HEK293 (cell line): ENCODE measurements around the gene C4orf50.

Experiments
- CTCF ChIA-PET: fragments of 350-600 bp; formaldehyde crosslinking; extraction: SDS; loops from one replicate; lab custom pipeline; 2021; ENCODE audit warnings: antibody characterized with exemption; lab: Yijun Ruan, JAX
- POLR2A ChIA-PET: fragments of 300-600 bp; formaldehyde crosslinking; extraction: SDS; loops from one replicate; lab custom pipeline; 2020; ENCODE audit warnings: antibody characterized with exemption, inconsistent platforms; lab: Yijun Ruan, JAX
- H3K27ac ChIP-seq: fragments of 200-500 bp; sonication (Bioruptor generic); 2 replicates; pipeline ENCODE4 v1.5.1; 2014; ENCODE audit warnings: low read depth, low read length, control low read depth, inconsistent platforms; ENCODE audit errors: extremely low read depth
- H3K36me3 ChIP-seq, 2 experiments: fragments of 200-500 bp in 1 of 2; sonication (Bioruptor generic) in 1 of 2; 1 replicate in 1 of 2; 2 replicates in 1 of 2; pipeline ENCODE4 v1.5.1; 2014 to 2017; ENCODE audit warnings: inconsistent platforms in 2 of 2, low read length in 2 of 2; ENCODE audit not compliant: control insufficient read depth in 2 of 2, insufficient read depth in 1 of 2
- H3K4me1 ChIP-seq: fragments of 200-500 bp; sonication (Bioruptor generic); 2 replicates; pipeline ENCODE4 v1.5.1; 2014; ENCODE audit warnings: mild to moderate bottlenecking, low read length, inconsistent platforms; ENCODE audit not compliant: control insufficient read depth, insufficient read depth
- H3K4me3 ChIP-seq: 2 replicates; pipeline ENCODE4 v1.5.1; 2011; ENCODE audit warnings: low read depth, mild to moderate bottlenecking, control low read depth, low read length, moderate library complexity
- H3K9me3 ChIP-seq: fragments of 200-500 bp; sonication (Bioruptor generic); 2 replicates; pipeline ENCODE4 v1.5.1; 2014; ENCODE audit warnings: low read depth, low read length, inconsistent platforms; ENCODE audit not compliant: control insufficient read depth, insufficient read depth
- ATF2 ChIP-seq: fragments of 450-650 bp; formaldehyde crosslinking; IDR thresholded peaks from 2 replicates; pipeline ENCODE4 v1.5.1; 2016; ENCODE audit warnings: missing biosample characterization, missing genetic modification characterization, low read depth
- BCL6B ChIP-seq: fragments of 450-650 bp; formaldehyde crosslinking; IDR thresholded peaks from 2 replicates; pipeline ENCODE4 v1.5.1; 2017; ENCODE audit warnings: missing biosample characterization, missing genetic modification characterization
- MYNN ChIP-seq: fragments of 450-650 bp; formaldehyde crosslinking; IDR thresholded peaks from 2 replicates; pipeline ENCODE4 v1.5.1; 2016; ENCODE audit warnings: missing biosample characterization, missing genetic modification characterization, borderline replicate concordance
- PATZ1 ChIP-seq: fragments of 450-650 bp; formaldehyde crosslinking; IDR thresholded peaks from 2 replicates; pipeline ENCODE4 v1.5.1; 2016; ENCODE audit warnings: missing biosample characterization, missing genetic modification characterization
- PRDM6 ChIP-seq: fragments of 450-650 bp; formaldehyde crosslinking; IDR thresholded peaks from 2 replicates; pipeline ENCODE4 v1.5.1; 2017; ENCODE audit warnings: missing biosample characterization, missing genetic modification characterization
- ZBTB26 ChIP-seq: fragments of 450-650 bp; formaldehyde crosslinking; optimal IDR thresholded peaks from 2 replicates; pipeline ENCODE3; 2016; ENCODE audit warnings: missing biosample characterization, mild to moderate bottlenecking, missing genetic modification characterization
- ZNF302 ChIP-seq: fragments of 450-650 bp; formaldehyde crosslinking; IDR thresholded peaks from 2 replicates; pipeline ENCODE4 v1.5.1; 2016; ENCODE audit warnings: missing biosample characterization, missing genetic modification characterization, low read depth
- ZNF544 ChIP-seq: fragments of 450-650 bp; formaldehyde crosslinking; IDR thresholded peaks from 2 replicates; pipeline ENCODE4 v1.5.0; 2017; ENCODE audit warnings: missing biosample characterization, missing genetic modification characterization
- ZNF791 ChIP-seq: fragments of 450-650 bp; formaldehyde crosslinking; IDR thresholded peaks from 2 replicates; pipeline ENCODE4 v1.5.1; 2016; ENCODE audit warnings: missing biosample characterization, missing genetic modification characterization

The C4orf50 gene

GRCh38 chr4:6043843-6044242 is 25.6 kb upstream of the C4orf50 start:
- ChIA-PET POLR2A (no interaction called here), CTCF (no interaction called here)
- TF ChIP-seq ATF2 (tag by site-specific recombination) = no peak
- H3K36me3 ChIP-seq = no peaks in the 10 kb centered on the region
- no peak overlapping the region for H3K4me3 ChIP-seq
- no peaks in the 10 kb centered on the region for H3K9me3 ChIP-seq
- H3K4me1 ChIP-seq = no peaks in the 10 kb centered on the region
- no peak overlapping the region for H3K27ac ChIP-seq

- H3K27ac ChIP-seq = no peak overlapping the region
- no peaks in the 10 kb centered on the region for H3K36me3 ChIP-seq
Measured at GRCh38 chr4:6043188-6043587, 25.0 kb upstream of the C4orf50 start.

More at GRCh38 chr4:6043188-6043587, 25.0 kb upstream of the C4orf50 start:
- ChIA-PET CTCF (no interaction called here), POLR2A (no interaction called here)
- TF ChIP-seq ZBTB26 (tag by site-specific recombination) (no peak), PATZ1 (no peak), MYNN (tag by site-specific recombination) (no peak), BCL6B (tag by site-specific recombination) (no peak), ZNF791 (tag by site-specific recombination) (no peak), ZNF302 (tag by site-specific recombination) (no peak), ZNF544 (no peak), PRDM6 (tag by site-specific recombination) (no peak)
- no peaks in the 10 kb centered on the region for H3K9me3 ChIP-seq
- no peak overlapping the region for H3K4me3 ChIP-seq
- no peaks in the 10 kb centered on the region for H3K4me1 ChIP-seq
